HG03097 (cell line): ENCODE data around the gene OXT.

Source experiments
- ATAC-seq: cut with Tn5 transposase; IDR thresholded peaks from one replicate; pipeline ENCODE4 v1.9.1; 2021; ENCODE audit not compliant: unreplicated experiment, low FRiP score

Gene OXT

DNA sequence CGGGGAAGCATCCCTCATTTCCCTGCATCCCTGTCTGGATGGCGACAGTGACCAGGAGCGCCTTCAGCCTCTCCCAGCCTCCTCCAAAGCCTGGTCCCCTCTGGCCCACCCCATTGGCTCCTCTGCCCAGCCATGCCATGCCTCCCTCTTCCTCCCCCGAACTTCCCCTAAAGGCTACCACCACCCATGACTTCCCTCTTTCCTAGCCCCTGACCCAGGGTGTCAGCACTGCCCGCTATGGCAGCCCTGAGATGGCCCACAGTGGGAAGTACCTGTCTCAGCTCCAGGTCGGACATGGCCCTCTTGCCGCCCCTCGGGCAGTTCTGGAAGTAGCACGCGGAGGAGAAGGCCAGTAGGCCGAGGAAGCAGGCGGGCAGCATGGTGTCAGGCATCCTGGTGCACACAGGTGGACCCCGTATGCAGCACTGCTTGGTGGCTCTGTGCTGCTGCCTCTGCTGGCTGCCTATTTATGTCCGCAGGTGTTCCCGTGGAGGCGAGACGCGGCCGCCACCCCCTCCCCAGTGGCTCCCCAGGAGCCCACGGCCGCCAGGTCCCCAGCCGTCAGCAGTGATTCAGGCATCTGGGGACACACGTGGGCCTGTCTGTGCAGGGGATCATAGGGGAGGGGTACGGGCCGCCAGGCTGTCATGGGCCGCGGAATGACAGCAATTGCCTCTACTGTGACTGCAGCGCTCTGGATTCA lies 13.0 kb downstream of the OXT start, which contains the start of gene AVP:
Gene AVP (minus strand): TSS at position 442 of the 703 bp plus-strand sequence. CDS start 50 bp downstream, at position 392.
- ATAC-seq = no peak

DNA sequence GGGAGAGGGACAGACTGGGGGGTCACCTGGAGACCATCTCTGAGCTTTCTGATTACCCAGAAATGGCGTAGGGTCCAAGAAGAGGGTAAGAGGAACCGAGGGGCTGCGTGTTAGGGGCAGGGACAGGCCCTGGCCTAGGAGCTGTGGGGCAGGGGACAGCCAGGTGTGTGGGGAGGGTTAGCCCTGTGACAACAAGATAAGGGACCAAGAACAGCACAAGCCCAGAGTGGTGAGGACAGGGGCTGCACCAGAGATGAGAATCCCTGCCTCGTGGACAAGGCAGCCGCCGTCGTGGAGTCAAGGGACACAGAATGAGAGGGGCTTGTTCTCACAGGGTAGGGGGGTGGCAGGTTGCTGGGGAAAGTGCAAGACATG lies 13.6 kb downstream of the OXT start:
- ATAC-seq = no peak

DNA sequence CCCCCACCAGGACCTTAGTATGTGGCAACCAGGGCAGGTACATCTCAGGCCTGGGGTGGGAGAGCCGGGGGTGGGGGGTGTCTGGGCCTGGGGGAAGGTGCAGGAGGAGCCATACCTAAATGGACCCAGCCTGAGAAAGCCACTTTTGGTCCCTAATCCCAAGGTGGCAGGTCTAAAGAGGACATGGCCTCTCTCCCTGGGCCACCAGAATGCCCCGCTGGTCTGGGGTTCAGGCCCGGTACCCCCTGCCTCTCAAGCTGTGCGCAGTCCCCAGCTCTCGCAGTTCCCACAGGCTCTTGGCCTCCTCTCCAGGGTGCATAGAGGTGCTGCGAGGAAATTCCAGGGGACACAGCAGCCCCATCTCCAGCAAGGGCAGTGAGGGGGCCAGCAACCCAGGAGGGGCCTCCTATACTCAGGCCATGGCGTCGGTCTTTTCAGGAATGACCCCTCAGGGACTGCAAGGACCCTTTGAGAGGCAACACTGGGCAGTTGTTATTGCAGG lies 14.2 kb downstream of the OXT start:
- no peak for ATAC-seq

DNA sequence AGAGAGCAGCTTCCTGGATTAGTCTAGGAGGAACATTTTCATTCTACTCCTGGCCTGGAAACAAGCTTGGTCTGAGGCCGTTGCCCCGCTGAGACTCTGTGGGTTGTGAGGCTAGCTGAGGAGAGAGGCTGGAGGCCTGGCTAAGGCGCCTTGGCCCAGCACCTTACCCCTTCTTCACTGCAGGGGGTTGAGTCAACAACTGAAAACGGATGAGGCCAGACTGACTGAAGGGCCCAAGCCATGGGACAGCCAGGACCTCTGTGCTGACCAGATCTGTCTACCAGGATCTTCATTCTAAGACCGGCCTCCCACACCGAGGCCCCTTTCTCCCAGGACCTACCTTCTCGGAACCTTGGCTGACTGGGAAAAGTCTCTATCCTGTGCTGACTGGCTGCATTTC lies 16.6 kb downstream of the OXT start:
- ATAC-seq = no peak

DNA sequence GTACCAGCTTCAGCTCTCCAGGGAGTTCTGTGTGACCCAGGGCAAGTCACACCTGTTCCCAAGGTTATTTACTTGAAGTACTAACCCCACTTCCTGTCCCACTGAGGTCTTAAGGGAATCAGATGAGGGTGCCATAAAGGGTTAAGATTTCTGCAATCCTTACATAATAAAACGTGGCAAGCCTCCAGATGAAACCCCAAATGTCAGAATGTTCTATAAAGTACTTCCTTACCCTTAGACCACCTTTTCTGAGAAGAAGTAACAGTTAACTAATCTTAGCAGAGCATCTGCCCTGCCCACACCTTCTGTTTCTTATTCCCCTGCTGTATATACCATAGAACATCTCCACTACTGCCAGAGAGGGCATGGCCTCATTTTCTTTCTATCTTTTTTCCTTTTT lies 19.1 kb downstream of the OXT start:
- ATAC-seq = no peak

DNA sequence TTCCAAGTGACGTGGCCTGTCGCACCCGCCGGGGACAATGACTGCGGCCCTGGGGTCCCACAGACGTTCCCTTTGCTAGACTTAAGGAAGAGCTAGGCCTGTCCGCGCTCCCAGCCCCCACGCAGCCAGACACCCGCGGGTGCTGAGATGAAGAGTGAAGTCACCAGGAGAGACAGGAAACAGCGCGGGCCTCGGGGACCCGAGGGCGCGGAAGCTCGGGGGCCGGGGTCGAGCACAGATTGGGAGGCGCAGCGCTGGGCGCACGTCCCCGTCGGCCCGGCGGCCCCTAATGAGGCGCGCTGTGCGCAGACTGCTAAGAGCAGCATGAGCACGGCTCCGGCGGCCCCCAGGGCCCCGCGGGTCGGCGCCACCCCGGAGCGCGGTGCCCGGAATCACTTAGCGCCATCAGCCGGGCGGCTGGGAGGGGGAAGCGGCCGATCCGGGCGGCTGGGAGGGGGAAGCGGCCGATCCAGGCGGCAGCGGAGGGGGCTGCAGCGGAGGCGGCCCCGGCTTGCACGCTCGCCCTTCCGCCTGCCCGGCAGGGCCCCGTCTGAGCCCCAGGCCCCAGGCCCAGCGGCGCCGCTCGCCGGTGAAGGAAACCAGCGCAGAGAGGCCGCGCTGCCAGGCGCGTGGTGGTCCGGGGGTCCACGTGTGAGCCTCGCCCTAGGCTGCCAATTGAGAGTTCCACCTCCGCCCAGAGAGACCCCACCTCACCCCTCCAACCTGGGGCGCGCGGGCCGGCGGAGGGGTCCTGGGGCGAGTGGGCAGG lies 21.4 kb downstream of the OXT start:
- ATAC-seq = no peak

DNA sequence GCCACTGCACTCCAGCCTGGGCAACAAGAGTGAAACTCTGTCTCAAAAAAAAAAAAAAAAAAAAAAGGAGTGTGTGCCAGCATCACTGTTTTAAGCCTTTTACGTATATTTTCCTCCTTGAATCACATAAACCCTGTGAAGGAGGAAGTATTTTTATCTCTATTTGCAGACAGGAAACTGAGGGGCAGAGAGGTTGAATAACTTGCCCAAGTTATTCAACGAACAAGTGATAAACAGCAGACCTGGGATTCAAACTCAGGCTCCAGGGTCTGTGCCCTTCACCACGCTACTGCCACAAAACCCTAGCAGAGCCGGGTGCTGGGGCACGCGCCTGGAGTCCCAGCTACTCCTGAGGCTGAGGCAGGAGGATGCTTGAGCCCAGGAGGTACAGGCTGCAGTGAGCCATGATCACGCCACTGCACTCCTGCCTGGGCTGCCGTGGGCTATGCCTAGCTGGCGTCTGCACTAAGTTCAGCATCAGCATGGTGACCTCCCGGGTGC lies 22.5 kb downstream of the OXT start:
- no peak for ATAC-seq

DNA sequence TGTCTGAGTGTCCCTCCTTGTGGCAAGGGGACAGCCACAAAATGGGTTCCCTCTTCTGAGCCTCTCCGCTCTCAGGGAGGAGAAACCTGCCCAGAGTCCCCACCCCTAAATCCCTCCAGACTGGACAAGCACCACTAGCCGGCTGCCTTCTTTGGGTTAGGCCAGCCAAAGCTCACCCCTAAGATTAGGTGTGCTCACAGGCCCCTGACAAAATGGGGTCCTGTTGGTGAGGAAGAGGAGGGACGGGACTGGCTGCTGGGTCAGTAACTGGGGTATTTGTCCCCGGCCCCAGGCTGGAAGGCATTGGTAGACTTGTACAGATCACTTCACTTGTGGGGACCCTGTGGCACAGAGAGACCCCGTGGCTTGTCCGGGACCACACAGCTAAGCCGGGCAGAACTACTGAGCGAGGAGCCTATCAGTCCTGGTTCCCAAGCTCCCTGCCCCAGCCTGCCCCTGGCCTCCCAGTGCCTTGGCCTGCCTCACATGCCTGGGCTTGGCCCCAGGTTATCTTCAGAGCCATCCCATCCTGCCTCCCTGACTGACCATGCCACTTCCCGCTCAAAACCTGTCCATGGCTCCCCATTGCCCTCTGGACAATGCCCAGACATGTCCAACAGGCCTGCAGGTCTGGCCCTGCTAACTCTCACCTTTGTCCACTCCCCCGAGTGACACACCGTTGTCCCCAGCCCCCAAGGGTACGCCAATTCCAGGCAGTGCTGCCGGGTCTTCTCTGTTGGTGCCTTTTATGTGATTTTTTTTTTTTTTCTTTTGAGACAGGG lies 23.6 kb downstream of the OXT start:
- ATAC-seq = no peak

DNA sequence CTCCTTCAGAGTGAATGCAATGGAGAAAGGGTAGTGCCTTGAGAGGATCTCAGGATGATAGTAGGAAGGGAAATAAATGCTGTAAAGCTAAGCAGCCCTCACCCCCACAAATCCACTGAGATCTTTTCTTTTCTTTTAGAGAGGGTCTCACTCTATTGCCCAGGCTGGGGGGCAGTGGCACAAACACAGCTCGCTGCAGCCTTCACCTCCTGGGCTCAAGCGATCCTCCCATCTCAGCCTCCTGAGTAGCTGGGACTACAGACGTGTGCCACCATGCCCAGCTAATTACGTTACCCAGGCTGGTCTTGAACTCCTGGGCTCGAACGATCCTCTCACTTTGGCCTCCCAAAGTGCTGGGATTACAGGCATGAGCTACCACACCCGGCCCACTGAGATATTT lies 29.1 kb downstream of the OXT start:
- ATAC-seq = no peak

DNA sequence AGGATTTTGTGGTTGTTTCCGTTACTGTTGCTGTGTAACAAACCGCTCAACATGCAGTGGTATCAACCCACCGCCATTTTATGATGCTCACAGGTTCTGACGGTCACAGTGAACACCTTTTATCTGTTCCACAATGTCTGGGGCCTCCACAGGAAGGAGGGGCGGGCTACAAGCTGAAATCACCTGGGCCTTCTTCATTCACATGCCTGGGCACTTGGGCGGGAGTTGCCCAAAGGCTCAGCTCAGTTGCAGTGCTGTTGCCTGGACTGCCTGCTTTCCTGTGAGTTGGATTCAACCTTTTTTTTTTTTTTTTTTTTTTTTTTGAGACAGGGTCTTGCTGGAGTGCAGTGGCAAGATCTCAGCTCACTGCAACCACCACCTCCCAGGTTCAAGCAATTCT lies 29.8 kb downstream of the OXT start:
- no peak for ATAC-seq

DNA sequence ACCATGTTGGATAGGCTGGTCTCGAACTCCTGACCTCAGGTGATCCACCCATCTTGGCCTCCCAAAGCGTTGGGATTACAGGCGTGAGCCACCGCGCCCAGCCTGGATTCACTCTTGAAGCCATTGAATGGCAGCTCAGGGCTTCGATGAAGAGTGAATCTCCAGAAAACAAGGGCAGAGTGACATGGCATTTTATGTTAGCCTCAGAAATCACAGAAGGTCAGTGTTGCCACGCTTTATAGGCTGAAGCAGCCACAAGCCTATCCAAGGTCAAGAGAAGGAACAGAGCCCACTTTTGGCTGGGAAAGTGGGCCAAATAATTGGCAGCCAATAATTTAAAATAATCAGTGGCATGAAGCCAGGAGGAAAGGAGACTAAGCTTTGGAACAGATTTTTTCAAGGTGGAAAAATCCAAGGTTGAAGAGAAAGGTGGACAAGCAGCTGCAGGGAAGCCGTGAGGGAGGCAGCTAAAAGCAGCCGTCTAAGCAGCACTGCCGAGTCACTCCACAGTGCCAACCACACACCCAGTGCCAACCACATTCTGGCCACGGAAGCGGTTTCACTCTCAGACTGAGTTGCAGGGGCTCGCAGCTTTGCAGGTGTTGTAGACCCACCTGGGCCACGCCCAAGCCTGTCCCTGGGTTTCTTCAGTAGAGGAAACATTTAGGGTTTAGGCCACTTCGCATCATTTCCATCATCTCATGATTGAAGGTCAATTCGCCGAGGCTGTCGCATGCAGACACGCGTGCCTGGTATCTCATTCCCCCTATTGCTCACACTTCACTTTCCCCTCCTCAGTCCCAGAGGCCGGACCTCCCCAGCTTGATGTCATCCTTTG lies 30.5 kb downstream of the OXT start:
- no peak for ATAC-seq

DNA sequence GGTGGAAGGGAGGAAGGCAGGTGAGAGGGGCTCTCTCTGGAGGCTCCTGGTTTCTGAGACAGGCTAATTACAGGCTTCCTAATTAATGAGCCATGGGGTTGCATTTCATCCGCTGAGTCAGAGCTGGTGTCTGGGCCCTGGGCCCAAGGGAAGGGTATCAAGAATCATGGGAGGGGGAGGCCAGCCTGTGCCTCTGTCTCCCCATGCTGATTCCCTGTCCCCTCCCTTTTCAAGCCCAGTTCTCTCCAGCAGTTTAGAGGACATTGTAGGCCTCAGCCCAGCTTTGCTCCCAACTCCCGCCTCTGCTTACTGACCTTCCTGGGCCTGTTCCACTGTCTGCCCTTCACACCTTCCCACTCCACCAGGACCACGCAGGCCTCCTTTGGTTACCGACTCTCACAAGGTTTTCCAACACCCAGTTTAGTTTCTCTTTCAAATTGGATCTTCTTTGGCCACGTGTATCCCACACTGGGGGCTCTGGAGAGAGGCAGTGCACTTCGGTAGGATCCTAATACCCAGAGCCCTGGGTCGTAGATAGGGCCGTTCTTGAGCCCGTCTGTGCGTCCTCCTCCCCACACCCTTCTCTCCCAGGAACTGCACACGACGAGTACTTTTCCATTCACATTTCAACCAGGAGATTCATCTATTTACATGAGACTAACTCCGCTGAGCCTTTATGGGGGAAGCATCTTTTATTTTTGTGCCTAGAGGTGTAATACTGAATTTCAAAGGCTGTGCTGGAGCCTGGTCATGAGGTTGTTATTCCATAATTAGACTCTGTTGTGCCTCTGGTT lies 31.4 kb downstream of the OXT start:
- no peak for ATAC-seq

DNA sequence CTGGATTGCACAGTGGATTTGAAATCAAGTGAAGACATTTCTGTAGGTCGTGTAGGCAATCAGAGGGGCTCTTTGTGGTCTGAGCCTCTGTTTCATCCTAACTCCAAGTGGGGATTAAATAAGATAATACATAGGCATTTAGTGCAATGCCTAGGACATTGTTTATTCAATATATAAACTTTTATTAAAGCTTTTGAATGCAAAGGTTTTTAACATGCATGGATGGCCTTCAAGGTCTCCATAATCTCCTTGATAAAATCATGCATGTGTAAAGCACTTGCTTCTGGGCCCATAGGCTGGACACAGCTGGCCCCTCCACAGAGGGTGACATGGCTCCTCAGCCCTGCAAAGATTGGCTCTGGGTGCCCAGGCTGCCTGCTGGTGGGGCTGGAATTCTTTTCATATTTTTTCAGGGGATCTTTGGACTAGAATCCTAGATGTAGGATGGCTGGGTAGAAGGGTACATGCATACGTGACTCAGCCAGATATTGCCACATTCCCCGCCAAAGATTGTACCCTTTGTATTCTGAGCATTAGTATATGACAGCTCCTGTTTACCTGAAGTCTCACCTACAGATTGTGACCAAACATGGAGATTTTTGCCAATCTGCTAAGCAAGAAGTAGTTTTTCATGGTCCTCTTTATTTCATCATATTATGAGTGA lies 32.1 kb downstream of the OXT start:
- no peak for ATAC-seq

DNA sequence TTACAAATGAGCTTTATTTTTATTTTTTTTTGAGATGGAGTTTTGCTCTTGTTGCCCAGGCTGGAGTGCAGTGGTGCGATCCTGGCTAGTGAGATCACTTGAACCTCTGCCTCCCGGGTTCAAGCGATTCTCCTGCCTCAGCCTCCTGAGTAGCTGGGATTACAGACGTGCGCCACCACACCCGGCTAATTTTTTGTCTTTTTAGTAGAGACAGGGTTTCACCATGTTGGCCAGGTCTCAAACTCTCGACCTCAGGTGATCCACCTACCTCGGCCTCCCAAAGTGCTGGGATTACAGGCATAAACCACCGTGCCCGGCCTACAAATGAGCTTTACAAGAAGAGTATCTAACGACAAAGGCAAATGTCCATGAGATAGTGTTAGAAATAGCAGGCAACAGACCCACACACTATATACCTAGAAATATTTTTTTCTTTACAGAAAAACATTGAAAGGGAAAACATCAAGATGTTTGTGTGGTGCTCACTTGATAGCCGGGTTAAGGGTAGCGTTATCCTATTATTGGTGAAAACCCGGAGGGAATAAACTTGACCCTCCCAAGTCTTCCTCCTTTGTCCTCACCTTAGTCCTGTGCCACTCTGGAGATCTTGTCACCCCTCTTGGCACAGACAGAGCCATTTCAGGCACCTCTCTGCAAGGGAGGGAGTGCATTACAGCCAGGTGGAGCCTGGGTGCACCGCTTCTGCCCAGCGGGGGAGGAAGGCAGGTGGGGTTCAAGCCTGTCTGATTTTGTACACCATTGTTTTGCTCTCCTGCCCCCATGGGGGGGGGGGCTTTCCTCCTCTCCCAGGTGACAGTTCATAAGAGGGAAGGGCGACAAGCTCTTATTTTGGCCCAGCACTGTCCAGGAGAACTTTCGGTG lies 34.1 kb downstream of the OXT start:
- no peak for ATAC-seq

DNA sequence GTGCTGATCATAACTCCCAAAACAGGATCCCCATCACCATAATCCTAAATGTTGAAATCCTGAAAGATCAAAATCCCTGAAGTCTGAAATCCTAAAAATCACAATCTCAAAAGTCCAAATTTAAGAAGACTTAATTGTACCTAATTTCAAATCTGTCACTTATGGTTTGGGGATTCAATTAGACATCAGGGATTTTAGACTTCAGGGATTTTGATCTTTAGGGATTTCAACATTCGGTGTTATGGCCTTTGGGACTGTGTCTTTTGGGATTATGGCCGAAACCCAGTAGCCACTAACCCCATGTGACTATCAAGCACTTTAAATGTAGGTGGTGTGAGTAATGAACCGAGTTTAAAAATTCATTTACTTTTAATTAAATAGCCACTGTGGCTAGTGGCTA lies 34.8 kb downstream of the OXT start:
- ATAC-seq = no peak

DNA sequence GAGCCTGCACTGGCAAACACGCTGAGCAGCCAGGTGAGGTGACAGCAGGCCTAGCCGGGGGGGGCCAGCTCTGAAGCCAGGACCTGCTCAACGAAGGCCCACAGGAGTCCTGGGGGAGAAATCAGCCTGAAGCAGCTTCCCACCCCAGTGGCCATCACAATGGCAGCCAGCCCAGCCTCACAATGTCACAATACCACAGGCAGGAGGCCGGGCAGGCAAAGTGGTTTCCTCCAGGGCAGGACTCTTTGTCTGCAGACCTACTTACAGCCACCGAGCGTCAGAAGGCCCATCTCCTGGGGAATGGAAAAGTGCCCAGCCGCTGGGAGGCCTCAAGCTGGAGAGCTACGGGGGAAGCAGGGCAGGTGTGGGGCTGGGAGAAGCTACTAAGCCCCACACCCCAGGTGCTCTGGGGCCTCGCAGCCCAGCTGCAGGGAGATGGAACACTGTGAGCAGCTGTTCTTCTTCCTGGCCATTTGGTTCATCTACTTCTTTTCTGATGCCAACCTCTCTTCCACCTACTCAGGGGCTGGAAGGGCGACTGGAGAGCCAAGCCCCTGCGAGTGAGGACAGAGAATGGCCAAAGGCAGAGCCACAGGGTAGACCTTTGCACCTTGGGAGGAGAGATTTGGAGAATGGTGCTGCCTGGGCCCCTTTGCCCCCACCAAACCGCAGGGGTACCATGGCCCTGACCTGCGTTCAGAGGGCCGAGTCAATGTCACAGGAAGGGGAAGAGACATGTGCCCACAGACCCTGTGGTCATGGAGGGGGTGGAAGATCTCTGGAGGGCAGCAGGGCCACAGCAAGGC lies 35.4 kb downstream of the OXT start:
- ATAC-seq = no peak

DNA sequence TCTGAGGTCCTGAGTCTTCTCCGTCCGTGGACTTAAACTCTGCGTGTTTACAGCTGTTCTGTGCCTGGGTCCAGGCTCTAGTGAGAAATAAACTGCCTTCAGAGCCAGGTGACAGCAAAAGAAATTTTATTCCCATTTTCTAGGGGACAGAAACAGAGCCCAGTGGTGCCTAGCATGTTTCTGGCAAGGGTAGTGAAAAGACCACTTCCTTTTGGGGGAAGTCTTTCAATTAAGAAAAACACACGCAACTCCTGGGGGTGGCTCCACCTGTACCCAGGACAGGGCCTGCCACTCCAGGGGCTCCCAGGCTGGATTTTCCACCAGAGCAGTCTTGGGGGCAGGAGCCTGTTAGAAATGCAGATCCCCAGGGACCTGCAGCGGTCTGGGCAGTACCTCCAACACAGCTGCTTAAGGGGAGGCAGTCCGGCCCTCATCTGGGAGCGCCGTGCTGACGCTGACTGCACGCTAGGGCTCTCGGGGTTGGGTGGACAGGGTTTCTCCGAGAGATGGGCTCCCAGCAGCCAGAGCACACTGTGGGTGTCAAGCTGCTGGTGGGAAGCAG lies 36.1 kb downstream of the OXT start:
- ATAC-seq = no peak
